T-helper 2 cell (primary cell): ENCODE results near the gene MTFR1L.

Source experiments
- DNase-seq, 5 experiments: peaks; one replicate each; pipeline versions ENCODE4 v3.0.0 to v3.0.0-alpha.2; 2012 to 2022

MTFR1L gene

DNA sequence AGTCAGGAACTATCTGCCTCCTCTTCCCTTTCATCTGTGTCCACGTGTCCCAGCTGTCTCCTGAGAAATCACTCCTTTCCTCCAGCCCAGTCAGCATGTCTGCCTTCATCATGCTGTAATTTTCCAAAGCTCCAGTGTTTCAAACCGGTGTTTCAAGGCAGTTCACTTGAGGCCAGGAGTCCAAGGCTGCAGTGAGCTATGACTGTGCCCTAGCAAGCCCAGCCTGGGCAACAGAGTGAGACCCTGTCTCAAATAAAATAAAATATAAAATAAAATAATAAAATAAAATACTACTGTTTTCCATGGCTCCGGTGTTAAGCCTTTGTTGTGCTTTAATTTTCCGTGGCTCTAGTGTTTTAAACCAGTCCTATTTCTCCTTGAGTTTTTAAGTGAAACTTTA, 27.6 kb upstream of the MTFR1L start:
- no peak for DNase-seq

DNA sequence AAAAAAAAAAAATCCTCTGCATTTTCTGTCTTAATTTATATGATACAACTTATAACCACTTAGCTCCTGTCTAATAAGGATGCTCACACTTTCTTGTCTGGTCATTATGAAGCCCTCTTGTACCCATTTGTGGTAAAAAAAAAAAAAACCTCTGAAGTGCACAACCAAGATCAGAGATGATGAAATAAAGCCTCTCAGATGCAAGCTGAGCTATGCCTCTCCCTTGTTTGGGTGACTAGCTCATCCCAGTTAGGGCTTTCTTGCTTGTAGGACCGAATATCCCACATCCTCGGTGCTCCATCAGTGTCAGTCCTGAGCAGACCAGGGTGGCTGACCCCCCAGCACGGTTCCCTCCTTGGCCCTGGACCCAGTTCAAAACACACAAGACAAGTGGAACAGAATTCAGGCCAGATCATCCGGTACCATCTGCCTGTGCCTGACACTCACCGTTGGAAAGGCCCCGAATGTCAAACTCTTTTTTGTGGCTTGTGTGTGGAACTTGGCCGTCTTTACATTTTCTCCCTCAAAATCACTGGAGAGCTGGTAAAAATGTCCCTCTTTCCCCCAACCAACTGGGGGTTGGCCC, 26.1 kb upstream of the MTFR1L start:
- no peak for DNase-seq

DNA sequence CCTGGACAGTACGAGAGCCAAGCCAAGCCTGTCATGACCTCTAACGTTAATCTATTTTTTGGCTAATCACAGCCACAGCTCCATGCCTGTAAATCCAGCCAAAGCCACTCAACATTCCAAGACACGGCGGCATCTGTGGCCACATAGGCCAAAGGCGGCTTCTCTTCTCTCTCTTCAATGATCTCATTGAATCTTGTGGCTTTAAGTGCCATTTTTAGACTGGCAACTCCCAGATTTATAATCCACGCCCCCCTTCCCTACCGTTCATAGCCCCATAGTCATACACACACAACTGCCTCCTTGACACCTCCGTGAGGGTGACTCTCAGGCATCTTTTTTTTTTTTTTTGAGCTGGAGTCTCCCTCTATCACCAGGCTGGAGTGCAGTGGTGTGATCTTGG, 25.4 kb upstream of the MTFR1L start:
- DNase-seq: no peak

DNA sequence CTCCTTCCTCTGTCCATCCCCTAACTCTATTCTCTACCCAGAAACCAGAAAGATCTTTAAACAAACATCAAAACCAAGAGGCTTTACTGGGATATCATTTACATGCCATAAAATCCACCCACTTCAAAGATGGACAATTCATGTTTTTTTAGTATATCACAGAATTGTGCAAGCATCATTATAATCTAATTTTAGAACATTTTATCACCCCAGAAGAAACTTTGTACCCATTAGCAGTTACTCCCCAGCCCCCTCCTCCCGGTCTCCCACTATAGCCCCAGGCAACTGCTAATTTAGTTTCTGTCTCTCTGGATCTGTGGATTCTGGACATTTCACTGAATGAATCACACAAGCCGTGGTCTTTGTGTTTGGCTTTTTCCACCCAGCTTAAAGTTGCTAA, 24.5 kb upstream of the MTFR1L start:
- no peak for DNase-seq

DNA sequence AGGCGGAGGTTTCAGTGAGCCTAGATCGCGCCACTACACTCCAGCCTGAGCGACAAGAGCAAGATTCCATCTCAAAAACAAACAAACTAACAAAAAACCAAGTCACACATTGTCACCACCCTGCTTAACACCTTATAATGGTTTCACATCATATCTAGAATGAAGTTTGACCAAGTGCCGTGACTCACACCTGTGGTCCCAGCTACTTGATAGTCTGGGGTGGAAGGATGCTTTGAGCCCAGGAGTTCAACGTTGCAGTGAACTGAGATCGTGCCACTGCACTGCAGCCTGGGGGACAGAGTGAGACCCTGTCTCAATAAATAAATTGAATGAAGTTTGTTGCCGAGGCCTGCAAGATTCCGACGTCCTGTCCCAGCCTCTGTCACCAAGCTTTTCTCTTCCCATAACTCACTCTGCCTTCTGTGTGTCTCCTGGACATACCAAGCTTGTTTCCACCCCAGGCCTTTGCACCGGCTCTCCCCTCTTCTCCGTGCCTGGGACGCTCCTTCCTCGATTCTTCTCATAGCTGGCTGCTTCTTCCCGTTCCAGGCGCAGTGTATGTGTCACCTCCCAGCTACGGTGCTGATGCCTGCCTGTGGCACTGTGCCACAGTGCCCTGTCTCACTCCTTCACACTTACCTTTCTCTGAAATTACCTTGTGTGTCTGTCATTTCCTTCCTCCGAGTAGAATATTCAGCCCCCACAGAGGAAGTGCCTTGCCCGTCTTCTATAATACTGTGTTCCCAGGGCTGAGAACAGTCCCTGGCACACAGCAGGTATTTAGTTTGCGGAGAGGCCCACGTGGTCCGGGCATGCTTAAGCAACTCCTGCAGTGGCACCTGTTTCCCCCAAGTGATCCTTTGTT, 23.6 kb upstream of the MTFR1L start:
- DNase-seq: peak in 3 of 5 experiments; percentile 25 to 70 (median 31)

DNA sequence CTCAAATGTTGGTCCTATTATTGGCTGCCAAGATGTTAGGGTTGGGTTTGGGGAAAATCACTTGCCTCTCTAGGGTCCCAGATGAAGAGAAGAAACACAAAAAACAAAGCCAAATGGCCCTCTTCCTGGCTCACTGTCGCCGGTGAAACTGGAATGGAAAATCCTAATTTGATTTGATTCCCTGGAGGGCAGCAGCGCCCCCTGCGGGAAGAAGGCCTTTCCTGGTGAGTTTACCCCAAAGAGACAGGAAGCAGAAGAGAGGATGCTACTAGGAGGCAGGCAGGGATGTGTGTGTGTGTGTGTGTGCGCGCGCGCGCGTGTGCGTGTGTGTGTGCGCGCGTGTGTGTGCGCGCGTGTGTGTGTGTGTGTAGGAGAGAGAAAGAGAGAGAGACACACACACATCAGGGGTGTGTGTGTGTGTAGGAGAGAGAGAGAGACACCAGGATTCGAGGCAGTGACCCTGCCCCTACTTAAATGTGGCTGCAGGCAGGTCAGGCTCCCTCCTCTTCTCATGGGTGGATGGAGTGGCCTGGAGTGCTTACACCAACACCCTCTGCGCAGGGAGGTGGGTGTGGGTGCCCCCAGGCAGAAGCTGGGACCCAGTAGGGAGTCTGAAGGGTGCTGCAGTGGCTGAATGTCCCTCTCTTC, 22.8 kb upstream of the MTFR1L start:
- DNase-seq: peak; percentile 66 to 84 (median 74)

DNA sequence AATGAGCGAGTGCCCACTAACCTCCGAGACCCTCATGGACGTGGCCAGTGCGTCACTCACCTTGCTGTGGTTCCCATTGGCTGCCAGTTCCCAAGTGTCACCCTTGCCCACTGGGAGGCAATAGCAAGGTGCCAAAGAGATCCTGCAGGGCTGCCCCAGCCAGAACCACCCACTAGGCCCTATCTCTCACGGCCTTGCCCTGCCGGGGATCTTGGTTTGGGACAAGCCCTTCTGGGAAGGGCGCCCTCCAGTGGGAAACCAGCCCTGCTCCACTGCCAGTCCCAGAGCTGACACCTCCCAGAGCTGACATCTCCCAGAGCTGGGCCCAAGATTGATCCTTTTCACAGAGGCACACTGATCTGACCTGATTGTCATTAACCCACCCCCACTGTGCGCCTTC, 21.8 kb upstream of the MTFR1L start:
- DNase-seq: peak in 1 of 5 experiments; percentile 17

DNA sequence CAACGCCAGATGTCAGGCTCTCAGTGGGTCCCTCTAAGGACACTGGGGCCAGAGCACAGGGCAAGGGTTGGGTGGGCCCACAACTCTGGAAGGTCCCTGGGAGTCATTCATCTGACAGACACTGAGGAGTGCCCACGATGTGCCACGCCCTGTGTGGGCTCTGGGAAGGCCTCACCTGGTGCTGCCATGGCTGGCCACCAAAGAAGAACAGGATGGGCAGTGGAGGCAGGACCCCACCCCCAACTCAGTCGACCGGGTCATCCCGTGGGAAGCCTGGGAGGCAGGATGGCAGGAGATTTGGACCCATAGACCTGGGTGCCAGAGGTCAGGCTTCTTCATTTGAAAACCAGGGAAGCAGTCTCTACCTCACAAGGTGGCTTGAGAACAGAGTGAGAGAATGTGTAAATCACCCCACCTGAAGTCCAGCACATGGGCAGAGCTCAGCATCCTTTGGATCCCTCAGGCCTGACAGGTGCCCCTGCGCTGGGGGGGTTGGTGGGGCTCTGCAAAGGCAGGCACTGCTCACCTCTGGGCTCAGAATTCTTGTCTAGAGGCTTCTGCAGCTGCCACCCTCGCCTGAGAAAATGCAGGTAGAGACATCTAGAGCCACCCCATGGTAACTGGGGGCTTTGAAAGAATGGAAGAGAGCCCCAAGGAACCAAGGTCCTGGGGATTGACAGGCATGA, 20.9 kb upstream of the MTFR1L start:
- no peak for DNase-seq

DNA sequence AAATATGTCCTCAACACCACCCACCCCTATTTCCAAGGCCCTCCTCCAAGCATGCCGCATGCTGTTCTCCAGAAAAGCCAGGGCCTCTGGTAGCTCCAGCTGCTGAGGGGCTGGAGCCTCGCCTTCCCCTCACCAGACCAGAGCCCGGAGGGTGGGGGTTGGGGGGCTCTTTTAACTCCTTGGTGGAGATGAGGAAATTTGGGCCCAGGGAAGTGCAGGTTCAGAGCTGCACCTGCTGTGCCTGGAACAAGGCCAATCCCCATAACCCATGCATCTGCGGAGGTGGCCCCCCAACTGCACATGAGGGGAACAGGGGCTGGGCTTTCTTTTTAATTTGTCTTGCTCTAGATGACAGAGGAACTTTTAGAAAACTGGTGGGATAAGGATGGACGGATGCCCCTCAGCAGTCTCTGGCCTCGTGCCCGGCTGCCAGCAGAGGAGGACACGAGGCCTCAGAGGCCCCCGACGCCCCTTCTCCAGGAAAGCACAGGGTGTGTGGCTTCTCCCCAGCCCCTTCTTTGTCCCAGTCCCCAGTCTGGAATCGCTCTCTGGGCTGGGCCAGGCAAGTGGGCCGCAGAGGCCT, 20.3 kb upstream of the MTFR1L start:
- DNase-seq: no peak

DNA sequence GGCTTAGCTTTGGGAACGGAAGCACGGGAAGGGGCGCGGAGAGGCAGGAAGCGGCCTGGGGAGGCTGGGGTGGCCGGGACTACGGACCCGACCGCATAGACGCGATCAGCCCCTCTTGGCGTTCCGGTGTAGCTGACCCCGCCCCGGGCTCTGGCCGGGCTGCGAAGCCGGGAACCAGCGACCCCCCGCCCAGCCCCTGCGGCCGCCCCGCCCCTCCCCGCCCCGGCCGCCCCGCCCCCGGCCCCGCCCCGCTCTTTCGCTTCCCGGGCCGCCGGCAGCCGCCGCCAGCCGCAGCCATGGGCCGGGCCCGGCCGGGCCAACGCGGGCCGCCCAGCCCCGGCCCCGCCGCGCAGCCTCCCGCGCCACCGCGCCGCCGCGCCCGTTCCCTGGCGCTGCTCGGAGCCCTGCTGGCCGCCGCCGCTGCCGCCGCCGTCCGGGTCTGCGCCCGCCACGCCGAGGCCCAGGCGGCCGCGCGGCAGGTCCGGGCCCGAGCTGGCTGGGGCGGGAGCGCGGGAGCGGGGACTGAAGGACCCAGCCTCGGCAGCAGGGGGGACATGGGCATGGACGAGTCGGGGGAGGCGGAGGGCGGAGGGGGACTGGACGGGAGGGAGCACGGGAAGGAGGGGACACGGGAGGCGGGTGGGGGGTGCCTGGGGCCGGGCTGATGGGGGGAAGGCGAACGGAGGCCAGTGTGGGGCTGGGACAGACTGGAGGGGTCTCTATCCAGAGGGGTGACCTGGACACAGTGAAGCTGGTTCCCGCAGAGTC, 19.6 kb upstream of the MTFR1L start, which contains the start of gene SELENON:
Gene SELENON, plus strand, starts transcription at position 259 of the 768 bp plus-strand sequence. Its CDS starts 38 bp downstream, at position 297.
- DNase-seq: peak in 1 of 5 experiments; percentile 15

DNA sequence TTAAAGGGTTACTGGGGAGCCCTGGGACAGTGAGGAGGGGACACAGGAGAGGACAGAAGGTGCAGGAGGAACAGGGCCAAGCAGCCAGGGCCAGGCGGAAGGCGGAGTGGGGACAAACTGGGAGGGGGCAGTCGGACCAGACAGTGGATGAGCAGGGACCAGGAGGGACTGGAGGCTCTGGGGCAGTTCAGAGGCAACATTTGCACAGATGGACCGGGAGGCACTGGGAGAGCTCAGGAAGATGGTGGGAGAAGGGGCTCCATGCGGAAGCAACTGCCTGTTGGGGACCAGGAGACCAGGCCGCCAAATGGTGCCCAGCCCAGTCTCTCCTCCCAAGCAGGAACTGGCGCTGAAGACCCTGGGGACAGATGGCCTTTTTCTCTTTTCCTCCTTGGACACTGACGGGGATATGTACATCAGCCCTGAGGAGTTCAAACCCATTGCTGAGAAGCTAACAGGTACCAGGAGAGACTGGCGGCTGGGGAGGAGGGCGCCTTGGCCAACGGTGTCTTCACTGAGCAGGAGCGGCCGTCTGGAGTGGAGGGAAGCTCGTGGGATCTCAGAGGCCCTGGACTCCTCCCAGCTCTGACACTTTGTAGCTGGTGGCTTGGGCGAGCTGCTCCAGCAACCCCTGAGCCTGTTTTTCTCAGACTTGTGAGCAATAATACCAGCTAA, 18.9 kb upstream of the MTFR1L start:
- DNase-seq: no peak

DNA sequence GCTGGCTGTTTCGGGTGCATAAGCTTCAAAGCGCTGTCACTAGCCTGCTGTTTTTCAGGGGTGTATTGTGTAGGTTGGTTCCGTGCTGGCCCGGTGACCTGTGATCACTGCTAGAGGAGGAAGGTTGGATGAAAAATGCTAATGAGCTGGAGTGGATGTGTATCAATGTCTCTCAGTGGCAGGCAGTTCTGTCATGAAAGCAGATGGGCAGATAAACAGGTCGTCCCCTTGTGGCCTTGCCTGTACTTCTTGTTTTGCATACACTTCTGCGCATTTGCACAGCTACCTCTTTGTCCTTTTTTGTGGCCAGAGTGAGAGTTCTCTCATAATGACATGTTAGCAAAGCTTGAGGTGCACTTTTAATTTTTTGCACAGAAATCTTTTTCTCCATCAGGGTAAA, 16.8 kb upstream of the MTFR1L start:
- peak in 1 of 5 experiments; percentile 79 for DNase-seq

DNA sequence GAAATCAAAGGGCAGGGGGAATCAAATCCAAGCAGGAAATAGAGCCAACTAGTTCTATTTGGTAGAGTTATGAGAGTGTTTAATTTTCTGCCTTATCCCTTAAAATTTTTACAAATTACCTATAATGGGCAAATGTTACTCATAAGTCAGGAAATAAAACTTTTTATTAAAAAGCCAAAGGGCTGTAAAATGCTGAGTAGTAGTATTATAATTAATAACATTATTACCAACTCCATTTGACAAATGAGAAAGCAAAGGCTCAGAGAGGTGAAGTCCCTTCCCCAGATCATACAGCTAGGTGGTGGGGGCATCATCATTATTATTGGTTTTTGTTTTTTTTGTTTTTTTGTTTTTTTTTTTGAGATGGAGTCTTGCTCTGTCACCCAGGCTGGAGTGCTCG, 16.4 kb upstream of the MTFR1L start:
- DNase-seq: no peak

DNA sequence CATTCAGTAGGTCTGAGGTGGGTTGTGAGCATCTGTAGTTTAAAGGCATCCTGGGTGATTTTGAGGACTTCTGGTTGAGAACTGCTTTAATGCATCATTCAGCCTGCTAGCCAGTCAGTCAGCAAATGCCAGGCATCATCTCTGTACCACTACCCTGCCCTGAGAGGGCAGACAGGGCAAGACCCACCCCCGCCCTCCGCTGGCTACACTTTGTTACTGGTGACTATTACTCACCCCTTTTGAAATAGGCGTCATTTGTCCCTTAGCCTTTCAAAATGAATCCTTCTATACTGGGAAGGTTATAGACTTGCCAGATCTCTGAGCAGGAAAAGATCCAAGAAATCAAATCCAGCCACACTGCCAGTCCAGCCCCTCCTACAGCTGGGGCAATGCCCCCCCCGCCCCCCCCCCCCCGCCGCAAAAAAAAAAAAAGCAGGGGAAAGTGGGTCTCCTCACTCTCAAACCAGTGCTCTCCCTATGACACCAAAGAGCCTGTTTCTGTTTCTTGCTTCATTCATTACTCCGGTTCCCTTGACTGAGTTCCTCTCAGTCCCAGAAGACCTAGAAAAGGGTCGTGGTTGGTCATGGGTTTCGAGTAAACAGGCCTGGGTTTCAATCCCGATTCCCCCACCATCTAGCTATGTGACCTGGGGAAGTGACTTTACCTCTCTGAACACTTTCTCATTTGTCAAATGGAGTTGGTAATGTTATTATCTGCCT, 15.3 kb upstream of the MTFR1L start:
- no peak for DNase-seq

DNA sequence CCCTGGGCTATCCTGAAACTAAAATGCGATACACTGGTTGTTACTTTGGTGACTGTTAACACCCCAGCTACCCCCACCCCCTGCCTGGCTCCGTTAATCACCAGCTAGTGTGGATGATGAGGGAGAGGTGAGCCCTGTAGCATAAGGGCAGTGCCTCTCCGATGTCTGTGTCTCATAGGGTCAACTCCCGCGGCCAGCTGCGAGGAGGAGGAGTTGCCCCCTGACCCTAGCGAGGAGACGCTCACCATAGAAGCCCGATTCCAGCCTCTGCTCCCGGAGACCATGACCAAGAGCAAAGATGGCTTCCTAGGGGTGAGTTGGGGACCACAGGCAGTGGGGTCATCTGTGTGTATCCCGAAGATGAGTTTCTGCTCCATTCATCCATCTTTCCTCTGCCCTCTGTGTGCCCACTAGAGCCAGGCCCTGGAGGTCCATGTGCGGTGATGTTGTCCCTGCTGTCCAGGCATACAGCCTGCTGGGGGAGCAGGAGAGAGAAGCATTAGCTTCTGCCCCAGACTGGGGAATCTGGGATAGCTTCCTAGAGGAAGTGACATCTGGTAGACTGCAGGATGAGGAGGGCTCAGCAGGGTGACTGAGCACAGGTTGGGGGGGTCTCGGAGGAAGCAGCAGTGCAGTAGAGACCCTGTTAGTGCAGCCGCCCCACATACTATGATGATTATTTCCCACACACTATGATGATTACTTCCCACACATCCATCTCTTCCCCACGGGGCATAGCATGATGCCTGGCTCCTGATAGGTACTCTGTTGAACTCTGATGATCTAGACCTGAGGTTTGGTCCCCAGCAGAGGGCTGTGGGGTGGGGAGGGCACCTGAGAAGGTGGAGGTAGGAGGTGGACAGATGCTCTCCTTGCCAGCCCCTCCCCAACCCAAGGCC, 14.5 kb upstream of the MTFR1L start:
- no peak for DNase-seq

DNA sequence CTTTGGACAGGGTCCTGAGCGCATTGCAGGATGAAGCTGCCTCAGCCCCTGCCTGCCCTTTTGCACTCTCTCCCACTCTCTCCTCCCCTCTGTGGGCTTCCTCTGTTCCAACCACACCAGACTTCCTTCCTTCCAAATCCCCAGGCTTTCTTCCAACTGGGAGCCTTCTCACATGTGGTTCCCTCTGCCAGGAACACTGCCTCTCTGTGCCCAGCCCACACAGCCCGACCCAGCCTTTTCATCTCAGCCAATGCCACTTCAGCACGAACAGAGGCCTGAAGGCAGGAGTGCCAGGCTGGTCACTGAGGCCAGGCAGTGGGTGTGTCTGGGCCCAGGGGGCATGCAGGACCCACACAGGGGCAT, 13.9 kb upstream of the MTFR1L start:
- no peak for DNase-seq

DNA sequence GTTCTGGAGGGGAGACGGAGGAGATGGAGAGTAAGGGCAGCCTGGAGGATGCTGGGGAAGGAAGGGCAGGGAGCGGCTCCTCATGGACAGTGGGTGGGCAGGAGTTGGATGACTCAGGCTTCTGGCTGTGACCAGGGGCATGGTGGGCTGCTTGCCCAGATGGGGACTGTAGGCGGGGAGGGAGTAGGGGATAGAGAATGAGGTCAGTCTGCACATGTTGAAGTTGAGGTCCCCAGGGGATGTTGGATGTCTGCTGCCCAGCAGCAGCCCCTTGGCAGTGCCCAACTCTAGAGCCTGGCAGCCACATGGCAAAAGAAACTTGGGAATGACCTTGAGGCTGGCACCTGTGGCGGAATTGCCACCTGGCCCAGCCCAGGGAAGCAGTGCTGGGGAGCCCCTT, 13.3 kb upstream of the MTFR1L start:
- DNase-seq: no peak

DNA sequence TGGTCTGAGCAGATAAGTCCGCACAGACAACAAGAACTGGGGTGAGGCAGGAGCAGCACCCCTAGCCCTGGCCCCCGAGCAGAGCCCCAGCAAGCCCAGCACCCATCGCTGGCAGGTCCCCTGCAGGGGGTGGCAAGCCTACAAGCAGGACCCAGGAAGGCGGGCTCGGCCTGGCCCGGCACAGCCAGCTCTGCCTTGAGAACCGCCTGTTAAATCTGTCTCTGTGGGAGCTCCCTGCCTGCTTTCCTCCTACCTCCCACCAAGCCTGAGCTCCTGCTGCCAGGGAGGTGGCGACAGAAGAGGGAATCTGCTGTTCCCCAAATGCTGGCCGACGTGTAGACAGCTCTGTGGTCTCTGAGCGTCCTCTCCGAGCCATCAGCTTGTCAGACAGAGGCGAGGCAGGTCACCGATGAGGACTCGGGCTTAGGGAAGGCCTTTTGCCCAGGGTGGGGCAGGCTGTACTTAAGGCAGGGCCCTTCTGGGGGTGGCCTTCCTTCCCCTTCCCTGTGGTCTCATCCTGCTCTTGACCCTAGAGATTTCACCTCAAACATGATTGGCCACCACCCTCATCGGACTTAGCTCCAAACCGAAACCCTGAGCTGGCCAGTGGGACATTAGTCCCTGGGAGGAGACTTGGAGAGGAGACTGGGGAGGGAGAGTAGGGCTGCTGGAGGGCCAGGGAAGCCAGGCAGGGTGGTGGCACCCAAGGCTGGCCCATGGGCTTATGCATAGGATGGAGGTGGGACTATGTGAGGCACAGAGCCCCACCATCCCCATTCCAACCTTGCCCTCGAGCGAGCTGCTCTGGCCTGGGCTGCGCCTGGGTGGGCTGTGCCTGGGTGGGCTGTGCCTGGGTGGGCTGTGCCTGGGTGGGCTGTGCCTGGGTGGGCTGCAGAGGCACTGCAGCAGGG, 12.0 kb upstream of the MTFR1L start:
- no peak for DNase-seq
